ENCODE measurements around the gene TP53AIP1. TPM values are rescaled to one million over a fixed set of nuclear protein-coding genes. Genes with fewer than 3 reads are reported as not detected.

TP53AIP1 gene
- total and polyA plus RNA-seq, 2 of the 8 experiments (the other 6 are each of a cell fraction or from before 2014, with no cell fraction given), result 0.03 TPM; not detected in 1

GRCh38 chr11:128894685-128895084 is 48.0 kb downstream of the TP53AIP1 start:
- Histone ChIP-seq H3K4me1 (replicated peaks in 1 of 4; ENCODE audit: control insufficient read depth in 3 of 4, insufficient read depth in 4 of 4, low read length in 3 of 4) (peaks cover 4 to 15% (median 9%) of the 10 kb centered on the region in 4 experiments; a peak in 6 of 7 replicates), H3K23ac (ENCODE audit: insufficient read length) (no peak overlapping the region), H2BK120ac (replicated peaks; ENCODE audit: low read depth, low read length) (no peak overlapping the region), H2AK5ac (ENCODE audit: low read depth, low read length) (no peak overlapping the region), H3K27ac (ENCODE audit: low read depth, low read length) (no peak overlapping the region), H2BK15ac (ENCODE audit: low read length) (no peak overlapping the region), H4K20me1 (replicated peaks in 1 of 2; ENCODE audit: control insufficient read depth in 1 of 2, insufficient read depth in 2 of 2, low read length in 2 of 2) (peaks cover 0 to 1% of the 10 kb centered on the region in 2 experiments), H2AFZ (ENCODE audit: low read length) (no peak overlapping the region), H4K91ac (replicated peaks; ENCODE audit: insufficient read length, low read length) (no peak overlapping the region), H3K79me2 (ENCODE audit: control insufficient read depth in 1 of 2, insufficient read depth in 2 of 2, low read length in 2 of 2) (no peaks in the 10 kb centered on the region), H3K79me1 (ENCODE audit: low read depth, low read length) (no peaks in the 10 kb centered on the region), H3K9me3 (ENCODE audit: insufficient read depth in 2 of 2, low read depth in 1 of 2, low read length in 1 of 2) (no peaks in the 10 kb centered on the region), H4K5ac (ENCODE audit: insufficient read length, low read depth, low read length) (no peak overlapping the region), H2BK5ac (ENCODE audit: low read depth, low read length) (no peak overlapping the region), H3K4me3 (ENCODE audit: extremely low read depth in 1 of 4, insufficient read depth in 2 of 4, low read depth in 3 of 4, low read length in 4 of 4) (no peak overlapping the region), H3K36me3 (ENCODE audit: control insufficient read depth in 2 of 4, insufficient read depth in 4 of 4, low read length in 3 of 4) (no peaks in the 10 kb centered on the region), H3K9ac (replicated peaks in 1 of 4; ENCODE audit: extremely low read depth in 1 of 4, low read depth in 3 of 4, low read length in 3 of 4) (no peak overlapping the region), H3K27me3 (replicated peaks in 1 of 4; ENCODE audit: control insufficient read depth in 3 of 4, extremely low read depth in 1 of 4, insufficient read depth in 3 of 4, low read length in 3 of 4) (peaks cover 22 to 71% (median 61%) of the 10 kb centered on the region in 4 experiments), H3K56ac (replicated peaks; ENCODE audit: insufficient read length, low read depth, low read length) (no peak overlapping the region), H3K4me2 (ENCODE audit: insufficient read depth in 1 of 2, low read depth in 2 of 2, low read length in 2 of 2) (no peak overlapping the region), H4K8ac (ENCODE audit: extremely low read depth, insufficient read depth, low read length) (no peak overlapping the region; the same call in 1 of the 2 replicates), H3K4ac (replicated peaks; ENCODE audit: insufficient read length, low read depth, low read length) (no peak overlapping the region), H2BK20ac (ENCODE audit: low read length) (no peak overlapping the region), H3K23me2 (ENCODE audit: low read depth, low read length) (peaks cover 5% of the 10 kb centered on the region; the same call in 1 of the 2 replicates), H3K18ac (ENCODE audit: extremely low read depth, low read length) (no peak overlapping the region), H2BK12ac (ENCODE audit: low read depth, low read length) (no peak overlapping the region), H3K14ac (ENCODE audit: insufficient read length) (no peak overlapping the region)
- FAIRE-seq (no peak), DNase-seq (ENCODE audit: low read depth in 1 of 2, low spot score in 2 of 2) (no peak)
- WGBS, 2 experiments (ENCODE audit: extremely low coverage in 1 of 2, insufficient coverage in 1 of 2, insufficient read length in 1 of 2, insufficient replicate concordance in 2 of 2, low coverage in 1 of 2, low lambda C conversion rate in 2 of 2, missing lambda C conversion rate in 1 of 2), result 83% methylated on average over 6 of the region's 6 CpGs; no CpG with 5 or more reads in 1 of the 2 experiments
- TF ChIP-seq SP2 (IDR thresholded peaks at IDR 0.05; ENCODE audit: low read length), result no peak
- no peak for TF ChIP-seq NRF1 (IDR thresholded peaks at IDR 0.05; ENCODE audit: low read depth, low read length)
- no peak for TF ChIP-seq CBX8 (IDR thresholded peaks at IDR 0.05; ENCODE audit: borderline replicate concordance, low read depth, low read length)
- no peak for TF ChIP-seq FOSL1 (IDR thresholded peaks at IDR 0.05; ENCODE audit: insufficient read depth, low read depth, low read length)
- no peak for TF ChIP-seq BACH1 (IDR thresholded peaks at IDR 0.05; ENCODE audit: low read length)
- TF ChIP-seq RXRA (IDR thresholded peaks at IDR 0.05; ENCODE audit: insufficient read depth, low read depth, low read length), result no peak
- no peak for TF ChIP-seq BCL11A (IDR thresholded peaks at IDR 0.05; ENCODE audit: low read depth in 2 of 2, low read length in 2 of 2)
- no peak for TF ChIP-seq CEBPB (IDR thresholded peaks at IDR 0.05; ENCODE audit: low read depth, low read length)
- no peak for TF ChIP-seq EP300 (IDR thresholded peaks at IDR 0.05; ENCODE audit: borderline replicate concordance in 1 of 2, low read depth in 2 of 2, low read length in 2 of 2)
- TF ChIP-seq TBP (IDR thresholded peaks at IDR 0.05; ENCODE audit: low read depth, low read length), result no peak
- TF ChIP-seq BRCA1 (IDR thresholded peaks at IDR 0.05; ENCODE audit: low read depth, low read length), result no peak
- TF ChIP-seq YY1 (IDR thresholded peaks at IDR 0.05; ENCODE audit: low read depth, low read length), result no peak
- no peak for TF ChIP-seq MAFK (IDR thresholded peaks at IDR 0.05; ENCODE audit: low read depth, low read length)
- TF ChIP-seq CTBP2 (IDR thresholded peaks at IDR 0.05; ENCODE audit: borderline replicate concordance, insufficient read depth, insufficient read length, low read length), result no peak
- ChIA-PET POLR2A (ENCODE audit: partially characterized antibody) (interaction anchor here (1.4 kb wide), 1 partner anchor 11 kb away, joined by 4 read pairs; no protein-coding TSS in a partner anchor), CTCF (ENCODE audit: partially characterized antibody) (interaction anchor here (2.2 to 13.1 kb wide), 3 partner anchors 10 to 61 kb away, joined by 8 to 473 read pairs (median 332); no protein-coding TSS in a partner anchor)

Measured in H1 (cell line).